HEK293 (cell line): ENCODE data around the gene EFEMP1.
A peak's percentile ranks its signal among the peaks of the same experiment; 100 is the strongest.

ENCODE experiments used
- KLF16 ChIP-seq: fragments of 450-650 bp; formaldehyde crosslinking; IDR thresholded peaks from 2 replicates; pipeline ENCODE4 v1.5.1; 2017; ENCODE audit warnings: missing biosample characterization, missing genetic modification characterization
- KLF7 ChIP-seq: fragments of 450-650 bp; formaldehyde crosslinking; IDR thresholded peaks from 2 replicates; pipeline ENCODE4 v1.5.1; 2016; ENCODE audit warnings: missing biosample characterization, missing genetic modification characterization, borderline replicate concordance
- MEIS1 ChIP-seq: sonication (generic); formaldehyde crosslinking; IDR thresholded peaks from 2 replicates; pipeline ENCODE4 v1.8.1; 2022; ENCODE audit warnings: missing genetic modification reagents, mild to moderate bottlenecking, borderline replicate concordance
- OSR2 ChIP-seq: fragments of 450-650 bp; formaldehyde crosslinking; IDR thresholded peaks from 2 replicates; pipeline ENCODE4 v1.5.1; 2016; ENCODE audit warnings: missing biosample characterization, missing genetic modification characterization
- RBAK ChIP-seq: fragments of 450-650 bp; formaldehyde crosslinking; IDR thresholded peaks from 2 replicates; pipeline ENCODE4 v1.5.1; 2016; ENCODE audit warnings: missing biosample characterization, missing genetic modification characterization
- SALL2 ChIP-seq: fragments of 450-650 bp; formaldehyde crosslinking; IDR thresholded peaks from 2 replicates; pipeline ENCODE4 v1.5.0; 2017; ENCODE audit warnings: missing biosample characterization, mild to moderate bottlenecking, missing genetic modification characterization, borderline replicate concordance
- WT1 ChIP-seq: fragments of 450-650 bp; formaldehyde crosslinking; IDR thresholded peaks from 2 replicates; pipeline ENCODE4 v1.5.1; 2016; ENCODE audit warnings: missing biosample characterization, missing genetic modification characterization
- ZBTB21 ChIP-seq: fragments of 450-650 bp; formaldehyde crosslinking; IDR thresholded peaks from 2 replicates; pipeline ENCODE4 v1.5.1; 2017; ENCODE audit warnings: missing biosample characterization, missing genetic modification characterization
- ZFP37 ChIP-seq: fragments of 450-650 bp; formaldehyde crosslinking; IDR thresholded peaks from 2 replicates; pipeline ENCODE4 v1.5.1; 2016; ENCODE audit warnings: missing biosample characterization, missing genetic modification characterization
- ZNF112 ChIP-seq: fragments of 450-650 bp; formaldehyde crosslinking; IDR thresholded peaks from 2 replicates; pipeline ENCODE4 v1.5.0; 2017; ENCODE audit warnings: missing biosample characterization, missing genetic modification characterization
- ZNF132 ChIP-seq: fragments of 450-650 bp; formaldehyde crosslinking; IDR thresholded peaks from 2 replicates; pipeline ENCODE4 v1.5.1; 2017; ENCODE audit warnings: missing biosample characterization, missing genetic modification characterization, borderline replicate concordance
- ZNF133 ChIP-seq: fragments of 450-650 bp; formaldehyde crosslinking; IDR thresholded peaks from 2 replicates; pipeline ENCODE4 v1.5.1; 2016; ENCODE audit warnings: missing biosample characterization, missing genetic modification characterization
- ZNF155 ChIP-seq: fragments of 450-650 bp; formaldehyde crosslinking; IDR thresholded peaks from 2 replicates; pipeline ENCODE4 v1.5.1; 2016; ENCODE audit warnings: missing biosample characterization, missing genetic modification characterization
- ZNF510 ChIP-seq: fragments of 450-650 bp; formaldehyde crosslinking; IDR thresholded peaks from 2 replicates; pipeline ENCODE4 v1.5.1; 2018; ENCODE audit warnings: mild to moderate bottlenecking, missing genetic modification characterization, missing biosample characterization; ENCODE audit not compliant: insufficient replicate concordance
- ZNF521 ChIP-seq: fragments of 450-650 bp; formaldehyde crosslinking; IDR thresholded peaks from 2 replicates; pipeline ENCODE4 v1.5.1; 2017; ENCODE audit warnings: missing biosample characterization, mild to moderate bottlenecking, missing genetic modification characterization
- ZNF561 ChIP-seq: fragments of 450-650 bp; IDR thresholded peaks from 2 replicates; pipeline ENCODE4 v1.5.1; 2018; ENCODE audit warnings: missing biosample characterization, missing genetic modification characterization, borderline replicate concordance
- ZNF654 ChIP-seq: fragments of 450-650 bp; formaldehyde crosslinking; IDR thresholded peaks from 2 replicates; pipeline ENCODE4 v1.5.1; 2016; ENCODE audit warnings: low read depth, missing biosample characterization, missing genetic modification characterization
- ZNF670 ChIP-seq: fragments of 450-650 bp; formaldehyde crosslinking; IDR thresholded peaks from 2 replicates; pipeline ENCODE4 v1.5.1; 2016; ENCODE audit warnings: missing biosample characterization, missing genetic modification characterization, low read depth
- TF ChIP-seq, protein P1 (sequence below): fragments of 450-650 bp; formaldehyde crosslinking; IDR thresholded peaks from 2 replicates; pipeline ENCODE4 v1.5.1; 2016; ENCODE audit warnings: missing biosample characterization, missing genetic modification characterization, borderline replicate concordance
- TF ChIP-seq, protein P2 (sequence below): fragments of 450-650 bp; formaldehyde crosslinking; IDR thresholded peaks from 2 replicates; pipeline ENCODE4; 2016; ENCODE audit warnings: missing biosample characterization, missing genetic modification characterization
- TF ChIP-seq, protein P3 (sequence below): fragments of 450-650 bp; formaldehyde crosslinking; IDR thresholded peaks from 2 replicates; pipeline ENCODE4 v1.5.1; 2016; ENCODE audit warnings: missing biosample characterization, missing genetic modification characterization, low read depth
- TF ChIP-seq, protein P4 (sequence below): fragments of 450-650 bp; formaldehyde crosslinking; conservative IDR thresholded peaks from 2 replicates; pipeline ENCODE4 v1.5.1; 2016; ENCODE audit warnings: low read depth, missing biosample characterization, missing genetic modification characterization
- TF ChIP-seq, protein P5 (sequence below): fragments of 450-650 bp; formaldehyde crosslinking; IDR thresholded peaks from 2 replicates; pipeline ENCODE4 v1.5.1; 2016; ENCODE audit warnings: missing biosample characterization, missing genetic modification characterization

EFEMP1 gene

DNA sequence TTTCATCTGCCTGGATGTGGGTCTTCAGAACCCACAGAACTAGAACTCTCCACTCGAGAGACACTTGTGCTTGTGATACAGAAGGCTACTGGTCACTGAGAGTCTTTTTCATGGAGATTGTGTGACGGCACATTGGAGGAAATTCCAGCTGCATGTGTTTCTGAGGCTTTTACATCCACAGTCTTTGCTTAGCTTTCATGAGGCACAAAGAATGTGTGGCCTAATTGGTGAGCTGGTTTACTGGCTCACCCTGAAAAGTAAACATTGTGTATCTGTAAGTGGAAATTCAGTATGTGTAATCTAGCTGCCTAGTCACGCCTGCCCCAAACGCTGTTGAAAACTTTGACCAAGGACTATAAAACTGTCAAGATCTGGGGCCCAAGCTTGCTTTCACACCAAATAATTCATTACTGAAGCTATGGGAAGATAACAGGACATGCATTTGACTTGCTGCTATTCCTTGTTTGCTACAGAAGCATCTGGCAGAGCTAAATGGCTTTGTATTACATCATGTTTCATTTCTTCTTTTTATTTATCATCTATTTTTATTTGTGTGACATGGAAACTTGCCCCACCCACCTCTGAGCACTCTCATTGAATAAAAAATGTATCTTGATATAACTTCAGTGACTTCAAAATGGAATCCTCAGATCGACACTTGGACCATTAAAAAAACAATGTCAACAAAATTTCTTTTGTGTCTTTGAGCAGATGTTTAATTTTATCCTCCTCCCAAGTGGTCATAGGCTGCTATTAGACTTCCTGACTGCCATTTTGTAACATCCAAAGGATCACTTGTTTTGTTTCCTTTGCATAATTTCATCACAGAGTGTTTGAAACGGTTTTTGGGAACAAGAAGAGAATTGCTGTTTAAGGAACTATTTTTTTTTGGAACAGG, 80.2 kb downstream of the EFEMP1 start (continued):
- TF ChIP-seq, protein P1, sequence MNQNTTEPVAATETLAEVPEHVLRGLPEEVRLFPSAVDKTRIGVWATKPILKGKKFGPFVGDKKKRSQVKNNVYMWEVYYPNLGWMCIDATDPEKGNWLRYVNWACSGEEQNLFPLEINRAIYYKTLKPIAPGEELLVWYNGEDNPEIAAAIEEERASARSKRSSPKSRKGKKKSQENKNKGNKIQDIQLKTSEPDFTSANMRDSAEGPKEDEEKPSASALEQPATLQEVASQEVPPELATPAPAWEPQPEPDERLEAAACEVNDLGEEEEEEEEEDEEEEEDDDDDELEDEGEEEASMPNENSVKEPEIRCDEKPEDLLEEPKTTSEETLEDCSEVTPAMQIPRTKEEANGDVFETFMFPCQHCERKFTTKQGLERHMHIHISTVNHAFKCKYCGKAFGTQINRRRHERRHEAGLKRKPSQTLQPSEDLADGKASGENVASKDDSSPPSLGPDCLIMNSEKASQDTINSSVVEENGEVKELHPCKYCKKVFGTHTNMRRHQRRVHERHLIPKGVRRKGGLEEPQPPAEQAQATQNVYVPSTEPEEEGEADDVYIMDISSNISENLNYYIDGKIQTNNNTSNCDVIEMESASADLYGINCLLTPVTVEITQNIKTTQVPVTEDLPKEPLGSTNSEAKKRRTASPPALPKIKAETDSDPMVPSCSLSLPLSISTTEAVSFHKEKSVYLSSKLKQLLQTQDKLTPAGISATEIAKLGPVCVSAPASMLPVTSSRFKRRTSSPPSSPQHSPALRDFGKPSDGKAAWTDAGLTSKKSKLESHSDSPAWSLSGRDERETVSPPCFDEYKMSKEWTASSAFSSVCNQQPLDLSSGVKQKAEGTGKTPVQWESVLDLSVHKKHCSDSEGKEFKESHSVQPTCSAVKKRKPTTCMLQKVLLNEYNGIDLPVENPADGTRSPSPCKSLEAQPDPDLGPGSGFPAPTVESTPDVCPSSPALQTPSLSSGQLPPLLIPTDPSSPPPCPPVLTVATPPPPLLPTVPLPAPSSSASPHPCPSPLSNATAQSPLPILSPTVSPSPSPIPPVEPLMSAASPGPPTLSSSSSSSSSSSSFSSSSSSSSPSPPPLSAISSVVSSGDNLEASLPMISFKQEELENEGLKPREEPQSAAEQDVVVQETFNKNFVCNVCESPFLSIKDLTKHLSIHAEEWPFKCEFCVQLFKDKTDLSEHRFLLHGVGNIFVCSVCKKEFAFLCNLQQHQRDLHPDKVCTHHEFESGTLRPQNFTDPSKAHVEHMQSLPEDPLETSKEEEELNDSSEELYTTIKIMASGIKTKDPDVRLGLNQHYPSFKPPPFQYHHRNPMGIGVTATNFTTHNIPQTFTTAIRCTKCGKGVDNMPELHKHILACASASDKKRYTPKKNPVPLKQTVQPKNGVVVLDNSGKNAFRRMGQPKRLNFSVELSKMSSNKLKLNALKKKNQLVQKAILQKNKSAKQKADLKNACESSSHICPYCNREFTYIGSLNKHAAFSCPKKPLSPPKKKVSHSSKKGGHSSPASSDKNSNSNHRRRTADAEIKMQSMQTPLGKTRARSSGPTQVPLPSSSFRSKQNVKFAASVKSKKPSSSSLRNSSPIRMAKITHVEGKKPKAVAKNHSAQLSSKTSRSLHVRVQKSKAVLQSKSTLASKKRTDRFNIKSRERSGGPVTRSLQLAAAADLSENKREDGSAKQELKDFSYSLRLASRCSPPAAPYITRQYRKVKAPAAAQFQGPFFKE (tag by site-specific recombination), result no peak
- TF ChIP-seq, protein P2, sequence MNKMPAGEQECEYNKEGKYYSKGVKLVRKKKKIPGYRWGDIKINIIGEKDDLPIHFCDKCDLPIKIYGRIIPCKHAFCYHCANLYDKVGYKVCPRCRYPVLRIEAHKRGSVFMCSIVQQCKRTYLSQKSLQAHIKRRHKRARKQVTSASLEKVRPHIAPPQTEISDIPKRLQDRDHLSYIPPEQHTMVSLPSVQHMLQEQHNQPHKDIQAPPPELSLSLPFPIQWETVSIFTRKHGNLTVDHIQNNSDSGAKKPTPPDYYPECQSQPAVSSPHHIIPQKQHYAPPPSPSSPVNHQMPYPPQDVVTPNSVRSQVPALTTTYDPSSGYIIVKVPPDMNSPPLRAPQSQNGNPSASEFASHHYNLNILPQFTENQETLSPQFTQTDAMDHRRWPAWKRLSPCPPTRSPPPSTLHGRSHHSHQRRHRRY (tag by site-specific recombination), result 0 out of 2 replicates have a peak, but pooled peaks have one; percentile 74
- TF ChIP-seq, protein P3, sequence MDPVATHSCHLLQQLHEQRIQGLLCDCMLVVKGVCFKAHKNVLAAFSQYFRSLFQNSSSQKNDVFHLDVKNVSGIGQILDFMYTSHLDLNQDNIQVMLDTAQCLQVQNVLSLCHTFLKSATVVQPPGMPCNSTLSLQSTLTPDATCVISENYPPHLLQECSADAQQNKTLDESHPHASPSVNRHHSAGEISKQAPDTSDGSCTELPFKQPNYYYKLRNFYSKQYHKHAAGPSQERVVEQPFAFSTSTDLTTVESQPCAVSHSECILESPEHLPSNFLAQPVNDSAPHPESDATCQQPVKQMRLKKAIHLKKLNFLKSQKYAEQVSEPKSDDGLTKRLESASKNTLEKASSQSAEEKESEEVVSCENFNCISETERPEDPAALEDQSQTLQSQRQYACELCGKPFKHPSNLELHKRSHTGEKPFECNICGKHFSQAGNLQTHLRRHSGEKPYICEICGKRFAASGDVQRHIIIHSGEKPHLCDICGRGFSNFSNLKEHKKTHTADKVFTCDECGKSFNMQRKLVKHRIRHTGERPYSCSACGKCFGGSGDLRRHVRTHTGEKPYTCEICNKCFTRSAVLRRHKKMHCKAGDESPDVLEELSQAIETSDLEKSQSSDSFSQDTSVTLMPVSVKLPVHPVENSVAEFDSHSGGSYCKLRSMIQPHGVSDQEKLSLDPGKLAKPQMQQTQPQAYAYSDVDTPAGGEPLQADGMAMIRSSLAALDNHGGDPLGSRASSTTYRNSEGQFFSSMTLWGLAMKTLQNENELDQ (tag by site-specific recombination), result no peak
- TF ChIP-seq KLF16 (tag by site-specific recombination) (peak; percentile 94), ZNF132 (tag by site-specific recombination) (no peak), ZNF521 (tag by site-specific recombination) (no peak), ZNF112 (tag by site-specific recombination) (no peak), MEIS1 (CRISPR knock-in tag) (no peak), KLF7 (tag by site-specific recombination) (peak; percentile 85; the same call in 1 of the 2 replicates), WT1 (tag by site-specific recombination) (peak; percentile 98), ZBTB21 (tag by site-specific recombination) (peak; percentile 87), ZNF155 (tag by site-specific recombination) (no peak), SALL2 (no peak), ZNF133 (tag by site-specific recombination) (no peak), OSR2 (tag by site-specific recombination) (peak; percentile 97), ZNF561 (tag by site-specific recombination) (peak; percentile 94), ZFP37 (tag by site-specific recombination) (peak; percentile 69; the same call in 1 of the 2 replicates), ZNF510 (tag by site-specific recombination) (no peak), RBAK (tag by site-specific recombination) (no peak), ZNF654 (tag by site-specific recombination) (no peak), ZNF670 (tag by site-specific recombination) (no peak)
- TF ChIP-seq, protein P4, sequence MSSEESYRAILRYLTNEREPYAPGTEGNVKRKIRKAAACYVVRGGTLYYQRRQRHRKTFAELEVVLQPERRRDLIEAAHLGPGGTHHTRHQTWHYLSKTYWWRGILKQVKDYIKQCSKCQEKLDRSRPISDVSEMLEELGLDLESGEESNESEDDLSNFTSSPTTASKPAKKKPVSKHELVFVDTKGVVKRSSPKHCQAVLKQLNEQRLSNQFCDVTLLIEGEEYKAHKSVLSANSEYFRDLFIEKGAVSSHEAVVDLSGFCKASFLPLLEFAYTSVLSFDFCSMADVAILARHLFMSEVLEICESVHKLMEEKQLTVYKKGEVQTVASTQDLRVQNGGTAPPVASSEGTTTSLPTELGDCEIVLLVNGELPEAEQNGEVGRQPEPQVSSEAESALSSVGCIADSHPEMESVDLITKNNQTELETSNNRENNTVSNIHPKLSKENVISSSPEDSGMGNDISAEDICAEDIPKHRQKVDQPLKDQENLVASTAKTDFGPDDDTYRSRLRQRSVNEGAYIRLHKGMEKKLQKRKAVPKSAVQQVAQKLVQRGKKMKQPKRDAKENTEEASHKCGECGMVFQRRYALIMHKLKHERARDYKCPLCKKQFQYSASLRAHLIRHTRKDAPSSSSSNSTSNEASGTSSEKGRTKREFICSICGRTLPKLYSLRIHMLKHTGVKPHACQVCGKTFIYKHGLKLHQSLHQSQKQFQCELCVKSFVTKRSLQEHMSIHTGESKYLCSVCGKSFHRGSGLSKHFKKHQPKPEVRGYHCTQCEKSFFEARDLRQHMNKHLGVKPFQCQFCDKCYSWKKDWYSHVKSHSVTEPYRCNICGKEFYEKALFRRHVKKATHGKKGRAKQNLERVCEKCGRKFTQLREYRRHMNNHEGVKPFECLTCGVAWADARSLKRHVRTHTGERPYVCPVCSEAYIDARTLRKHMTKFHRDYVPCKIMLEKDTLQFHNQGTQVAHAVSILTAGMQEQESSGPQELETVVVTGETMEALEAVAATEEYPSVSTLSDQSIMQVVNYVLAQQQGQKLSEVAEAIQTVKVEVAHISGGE (tag by site-specific recombination), result no peak
- TF ChIP-seq, protein P5, sequence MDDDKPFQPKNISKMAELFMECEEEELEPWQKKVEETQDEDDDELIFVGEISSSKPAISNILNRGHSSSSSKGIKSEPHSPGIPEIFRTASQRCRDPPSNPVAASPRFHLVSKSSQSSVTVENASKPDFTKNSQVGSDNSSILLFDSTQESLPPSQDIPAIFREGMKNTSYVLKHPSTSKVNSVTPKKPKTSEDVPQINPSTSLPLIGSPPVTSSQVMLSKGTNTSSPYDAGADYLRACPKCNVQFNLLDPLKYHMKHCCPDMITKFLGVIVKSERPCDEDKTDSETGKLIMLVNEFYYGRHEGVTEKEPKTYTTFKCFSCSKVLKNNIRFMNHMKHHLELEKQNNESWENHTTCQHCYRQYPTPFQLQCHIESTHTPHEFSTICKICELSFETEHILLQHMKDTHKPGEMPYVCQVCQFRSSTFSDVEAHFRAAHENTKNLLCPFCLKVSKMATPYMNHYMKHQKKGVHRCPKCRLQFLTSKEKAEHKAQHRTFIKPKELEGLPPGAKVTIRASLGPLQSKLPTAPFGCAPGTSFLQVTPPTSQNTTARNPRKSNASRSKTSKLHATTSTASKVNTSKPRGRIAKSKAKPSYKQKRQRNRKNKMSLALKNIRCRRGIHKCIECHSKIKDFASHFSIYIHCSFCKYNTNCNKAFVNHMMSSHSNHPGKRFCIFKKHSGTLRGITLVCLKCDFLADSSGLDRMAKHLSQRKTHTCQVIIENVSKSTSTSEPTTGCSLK (tag by site-specific recombination), result no peak
